ENCODE data around the gene OPCML.

Gene OPCML

DNA sequence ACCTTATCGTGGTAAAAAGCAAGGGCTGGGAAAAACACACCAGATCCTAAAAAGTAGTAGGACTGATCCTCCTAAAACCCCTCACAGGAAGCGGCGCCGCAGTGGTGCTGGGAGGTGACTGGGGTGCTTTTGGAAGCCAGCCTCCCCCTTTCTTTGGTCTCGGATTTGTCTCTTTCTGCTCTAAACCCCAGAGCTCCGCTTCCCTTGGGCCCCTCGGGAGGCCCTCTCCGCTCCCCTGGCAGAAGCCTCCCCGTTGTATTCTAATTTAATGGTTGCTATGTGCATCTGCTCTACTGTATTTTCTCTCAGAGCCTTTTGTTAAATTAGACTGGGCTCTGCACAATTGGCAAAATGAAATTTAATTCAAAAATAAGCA is 587.7 kb downstream of the OPCML start:
- H3K4me3 ChIP-seq (ENCODE audit: low read length, poor library complexity, severe bottlenecking), result no peak overlapping the region
- H3K9me3 ChIP-seq (ENCODE audit: insufficient read depth, low read depth, low read length), result no peaks in the 10 kb centered on the region; the same call in 1 of the 2 replicates
- no peak overlapping the region for H3K9ac ChIP-seq (ENCODE audit: low read depth, low read length, poor library complexity, severe bottlenecking)
- H3K4me1 ChIP-seq (ENCODE audit: insufficient read depth, low read length, poor library complexity, severe bottlenecking), result no peaks in the 10 kb centered on the region
- H2AFZ ChIP-seq (ENCODE audit: low read length), result no peak overlapping the region
- no peaks in the 10 kb centered on the region for H3K27me3 ChIP-seq (ENCODE audit: insufficient read depth, low read length, poor library complexity, severe bottlenecking)
- TF ChIP-seq EZH2phosphoT487 (IDR thresholded peaks at IDR 0.05; ENCODE audit: borderline replicate concordance), result no peak
- TF ChIP-seq, protein P1, sequence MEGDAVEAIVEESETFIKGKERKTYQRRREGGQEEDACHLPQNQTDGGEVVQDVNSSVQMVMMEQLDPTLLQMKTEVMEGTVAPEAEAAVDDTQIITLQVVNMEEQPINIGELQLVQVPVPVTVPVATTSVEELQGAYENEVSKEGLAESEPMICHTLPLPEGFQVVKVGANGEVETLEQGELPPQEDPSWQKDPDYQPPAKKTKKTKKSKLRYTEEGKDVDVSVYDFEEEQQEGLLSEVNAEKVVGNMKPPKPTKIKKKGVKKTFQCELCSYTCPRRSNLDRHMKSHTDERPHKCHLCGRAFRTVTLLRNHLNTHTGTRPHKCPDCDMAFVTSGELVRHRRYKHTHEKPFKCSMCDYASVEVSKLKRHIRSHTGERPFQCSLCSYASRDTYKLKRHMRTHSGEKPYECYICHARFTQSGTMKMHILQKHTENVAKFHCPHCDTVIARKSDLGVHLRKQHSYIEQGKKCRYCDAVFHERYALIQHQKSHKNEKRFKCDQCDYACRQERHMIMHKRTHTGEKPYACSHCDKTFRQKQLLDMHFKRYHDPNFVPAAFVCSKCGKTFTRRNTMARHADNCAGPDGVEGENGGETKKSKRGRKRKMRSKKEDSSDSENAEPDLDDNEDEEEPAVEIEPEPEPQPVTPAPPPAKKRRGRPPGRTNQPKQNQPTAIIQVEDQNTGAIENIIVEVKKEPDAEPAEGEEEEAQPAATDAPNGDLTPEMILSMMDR (conservative IDR thresholded peaks at IDR 0.05; ENCODE audit: low read length), result no peak
- no peaks in the 10 kb centered on the region for H3F3A ChIP-seq (ENCODE audit: low read depth)
- no peaks in the 10 kb centered on the region for H3K9me2 ChIP-seq (replicated peaks; ENCODE audit: low read depth, low read length)
- no peaks in the 10 kb centered on the region for H4K20me1 ChIP-seq (ENCODE audit: insufficient read depth, low read length, poor library complexity, severe bottlenecking)
- H3K79me2 ChIP-seq (ENCODE audit: insufficient read depth, low read length), result no peaks in the 10 kb centered on the region
- H3K36me3 ChIP-seq (ENCODE audit: insufficient read depth, low read length), result no peaks in the 10 kb centered on the region
- H3K4me2 ChIP-seq (ENCODE audit: low read depth, low read length, poor library complexity, severe bottlenecking), result no peak overlapping the region

DNA sequence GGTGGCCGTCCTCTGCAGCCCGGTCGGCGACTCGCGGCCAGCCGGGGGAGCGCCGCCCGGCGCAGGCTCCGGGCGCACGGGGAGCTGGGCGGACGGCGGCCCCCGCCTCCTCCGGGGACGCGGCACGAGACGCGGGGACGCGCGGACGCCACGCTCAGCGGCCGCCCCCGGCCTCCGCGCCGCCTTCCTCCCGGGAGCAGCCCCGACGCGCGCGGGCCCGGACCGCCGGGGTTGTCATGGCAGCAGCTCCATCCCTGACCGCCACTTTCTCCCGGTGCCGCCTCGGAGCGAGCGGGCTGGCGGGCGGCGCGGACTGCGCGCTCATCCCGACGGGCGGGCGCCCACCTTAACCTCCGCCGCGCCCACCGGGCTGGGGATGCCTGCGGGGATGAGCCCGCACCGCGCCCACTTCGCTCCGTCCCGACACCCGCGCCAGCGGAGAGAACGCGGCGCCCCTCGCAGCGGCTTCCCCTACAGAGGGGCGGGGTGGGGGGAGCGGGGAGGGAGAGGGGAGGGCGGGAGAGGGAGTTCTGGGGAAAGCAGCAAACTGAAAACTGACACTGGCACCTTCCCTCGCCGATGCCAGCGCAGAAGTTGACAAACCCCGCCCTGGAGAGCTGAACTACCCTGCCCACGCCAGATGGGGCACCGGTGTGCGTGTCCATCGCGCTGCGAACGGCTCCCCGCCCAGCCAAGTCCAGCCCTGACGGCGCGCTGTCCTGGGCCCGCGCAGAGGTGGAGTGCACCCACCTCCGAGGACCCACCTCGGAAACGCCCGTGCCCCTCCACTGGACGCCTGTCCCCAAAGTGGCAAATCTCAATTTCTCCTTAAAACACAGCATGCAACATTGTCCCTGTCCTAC is 588.4 kb downstream of the OPCML start:
- no peak overlapping the region for H2AFZ ChIP-seq (ENCODE audit: low read length)
- TF ChIP-seq, protein P1 (conservative IDR thresholded peaks at IDR 0.05; ENCODE audit: low read length), result no peak
- TF ChIP-seq EZH2phosphoT487 (IDR thresholded peaks at IDR 0.05; ENCODE audit: borderline replicate concordance), result no peak
- H3K4me1 ChIP-seq (ENCODE audit: insufficient read depth, low read length, poor library complexity, severe bottlenecking), result no peaks in the 10 kb centered on the region
- no peak overlapping the region for H3K4me2 ChIP-seq (ENCODE audit: low read depth, low read length, poor library complexity, severe bottlenecking)
- no peaks in the 10 kb centered on the region for H4K20me1 ChIP-seq (ENCODE audit: insufficient read depth, low read length, poor library complexity, severe bottlenecking)
- no peaks in the 10 kb centered on the region for H3K9me2 ChIP-seq (replicated peaks; ENCODE audit: low read depth, low read length)
- H3K27me3 ChIP-seq (ENCODE audit: insufficient read depth, low read length, poor library complexity, severe bottlenecking), result no peaks in the 10 kb centered on the region
- no peaks in the 10 kb centered on the region for H3K36me3 ChIP-seq (ENCODE audit: insufficient read depth, low read length)
- no peak overlapping the region for H3K9ac ChIP-seq (ENCODE audit: low read depth, low read length, poor library complexity, severe bottlenecking)
- no peaks in the 10 kb centered on the region for H3K79me2 ChIP-seq (ENCODE audit: insufficient read depth, low read length)
- no peaks in the 10 kb centered on the region; the same call in 1 of the 2 replicates for H3K9me3 ChIP-seq (ENCODE audit: insufficient read depth, low read depth, low read length)
- H3K4me3 ChIP-seq (ENCODE audit: low read length, poor library complexity, severe bottlenecking), result no peak overlapping the region
- H3F3A ChIP-seq (ENCODE audit: low read depth), result no peaks in the 10 kb centered on the region

DNA sequence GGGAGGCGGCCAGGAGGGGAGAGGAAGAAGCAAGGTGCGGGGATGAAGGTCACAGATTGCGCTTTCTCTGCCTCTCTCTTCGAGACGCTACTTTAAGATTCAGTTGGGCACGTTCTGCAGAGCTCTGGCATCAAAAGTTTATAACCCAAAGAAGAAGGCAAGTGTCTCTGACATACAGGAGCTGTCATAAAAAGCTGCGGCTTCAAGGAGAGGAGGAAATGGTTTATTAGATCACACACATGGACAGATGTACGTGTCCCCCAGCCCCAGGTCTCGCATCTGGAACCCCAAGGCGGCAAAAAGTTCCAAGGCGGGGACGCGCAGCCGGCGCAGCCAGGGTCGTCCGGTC is 589.0 kb downstream of the OPCML start:
- Histone ChIP-seq H3K9me2 (replicated peaks; ENCODE audit: low read depth, low read length) (no peaks in the 10 kb centered on the region), H3K36me3 (ENCODE audit: insufficient read depth, low read length) (no peaks in the 10 kb centered on the region), H3K9ac (ENCODE audit: low read depth, low read length, poor library complexity, severe bottlenecking) (no peak overlapping the region), H3K4me1 (ENCODE audit: insufficient read depth, low read length, poor library complexity, severe bottlenecking) (no peaks in the 10 kb centered on the region), H3F3A (ENCODE audit: low read depth) (no peaks in the 10 kb centered on the region), H3K4me3 (ENCODE audit: low read length, poor library complexity, severe bottlenecking) (no peak overlapping the region), H3K9me3 (ENCODE audit: insufficient read depth, low read depth, low read length) (no peaks in the 10 kb centered on the region; the same call in 1 of the 2 replicates), H2AFZ (ENCODE audit: low read length) (no peak overlapping the region), H3K4me2 (ENCODE audit: low read depth, low read length, poor library complexity, severe bottlenecking) (no peak overlapping the region), H3K79me2 (ENCODE audit: insufficient read depth, low read length) (no peaks in the 10 kb centered on the region), H3K27me3 (ENCODE audit: insufficient read depth, low read length, poor library complexity, severe bottlenecking) (no peaks in the 10 kb centered on the region), H4K20me1 (ENCODE audit: insufficient read depth, low read length, poor library complexity, severe bottlenecking) (no peaks in the 10 kb centered on the region)
- TF ChIP-seq EZH2phosphoT487 (IDR thresholded peaks at IDR 0.05; ENCODE audit: borderline replicate concordance), result no peak
- TF ChIP-seq, protein P1 (conservative IDR thresholded peaks at IDR 0.05; ENCODE audit: low read length), result no peak
